Psoas muscle (tissue), 8 donors: ENCODE measurements around the gene PARVA. TPM values are rescaled to one million over a fixed set of nuclear protein-coding genes. Genes with fewer than 3 reads are reported as not detected.

Experiments used
- ATAC-seq, 4 donors: fragments of 200-7000 bp; cut with Tn5 transposase; one replicate each; pipeline ENCODE4 v1.9.1; 2020; ENCODE audit warnings: moderate library complexity in 3 of 4, mild to moderate bottlenecking in 2 of 4
- DNase-seq, 2 donors: peaks; one replicate each; pipeline ENCODE4 v3.0.0-alpha.2; 2020
- H3K27ac ChIP-seq: fragments of 200-600 bp; one replicate; pipeline ENCODE4 v1.8.0; 2022
- H3K27me3 ChIP-seq, 3 donors: fragments of 200-600 bp in 1 of 3; one replicate each; pipeline versions ENCODE4 v1.6.1 to v1.8.0; 2013 to 2022; ENCODE audit warnings: low read length in 2 of 3, mild to moderate bottlenecking in 2 of 3, moderate library complexity in 1 of 3; ENCODE audit not compliant: insufficient read depth in 3 of 3
- H3K36me3 ChIP-seq, 2 donors: fragments of 200-600 bp in 1 of 2; one replicate each; pipeline versions ENCODE4 v1.6.1 to v1.8.0; 2013 to 2022; ENCODE audit warnings: low read depth in 1 of 2, mild to moderate bottlenecking in 1 of 2, moderate library complexity in 1 of 2; ENCODE audit not compliant: insufficient read depth in 1 of 2
- H3K4me1 ChIP-seq: fragments of 200-600 bp; one replicate; pipeline ENCODE4 v1.8.0; 2022
- H3K4me3 ChIP-seq: fragments of 200-600 bp; one replicate; pipeline ENCODE4 v1.8.0; 2022; ENCODE audit warnings: mild to moderate bottlenecking
- H3K9me3 ChIP-seq: fragments of 200-600 bp; one replicate; pipeline ENCODE4 v1.8.0; 2022
- WGBS, 3 donors: extraction: QIAGEN DNeasy Blood & Tissue Kit; methylation state at CpG; one replicate each; pipeline versions ENCODE4 v1.1.6 to v1.1.7; 2013; 5-methylcytosine and 5-hydroxymethylcytosine counted together
- intact Hi-C, 2 donors: fragments of 100-400 bp; cut with DNase I; formaldehyde crosslinking; loops; one replicate each; pipeline versions ENCODE4 v1.11.0 to v1.14.2; 2022
- polyA plus RNA-seq, 3 donors: library from polyadenylated mRNA; stranded (reverse); fragments of 200-250 nt; gene quantifications; one replicate each; pipeline ENCODE4 v1.2.3, GENCODE V29; 2013
- total RNA-seq, 4 donors: library from RNA; stranded (reverse); fragmentation: NEBNext Ultra II Directional in 2 of 4; extraction: Animal tissue kit (Norgen Biotek cat#: 25700) in 2 of 4; gene quantifications; one replicate each; pipeline versions ENCODE4 v1.2.1 to v1.2.4, GENCODE V29; 2021 to 2023
- TF ChIP-seq, protein P1 (sequence below): fragments of 200-600 bp; IDR thresholded peaks from one replicate; pipeline ENCODE4 v1.8.0; 2022; ENCODE audit warnings: antibody characterized with exemption
- donor health status: healthy with polysubstance abuse.
- donor health status: DM: no; HTN: no; CAD: no; lungs with moderate emphysema.
- donor health status: Bipolar disorder and iron deficiency.
- donor health status: healthy.
- donor health status: DM: yes; HTN: yes; CAD: no.
- donor health status: DM: no; HTN: no; CAD: no.
- donor health status: DM: no; HTN: no; CAD: no.
- donor health status: DM: yes; HTN: yes; CAD: no.

Gene PARVA
- total and polyA plus RNA-seq, 7 donors, result 4.4 to 22.7 (median 8.5) TPM

DNA sequence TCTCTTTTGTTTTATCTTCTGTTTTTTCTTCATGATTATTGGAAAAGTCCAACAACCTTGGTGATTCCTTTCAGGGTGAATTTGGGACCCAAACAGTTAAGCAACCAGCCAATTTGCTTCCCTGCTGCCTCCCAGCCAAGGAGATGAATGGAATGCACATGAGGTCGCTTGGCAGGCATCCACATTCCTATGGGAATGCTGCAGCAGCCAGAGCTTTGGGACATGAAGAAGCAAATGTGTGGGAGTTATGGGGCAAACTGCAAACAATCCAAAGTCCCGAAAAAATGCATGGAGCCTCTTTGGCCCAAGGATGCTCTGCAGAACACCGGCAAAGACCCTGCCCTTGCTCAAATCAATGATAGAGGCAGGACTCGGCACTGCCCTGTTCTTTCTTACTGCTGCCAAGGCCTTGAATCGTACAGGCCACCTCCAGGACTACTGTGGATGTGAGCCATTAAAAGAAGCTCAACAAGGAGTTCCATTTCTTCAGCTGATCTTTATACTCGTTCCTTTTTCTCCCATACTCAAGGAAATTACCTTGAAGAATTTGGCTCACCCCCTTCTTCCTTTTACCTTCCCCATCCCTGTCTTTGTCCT, 179.5 kb downstream of the PARVA start:
- H3K9me3 ChIP-seq, result peaks cover 6% of the 10 kb centered on the region
- no peaks in the 10 kb centered on the region for H3K27me3 ChIP-seq
- H3K4me3 ChIP-seq, result no peak overlapping the region
- intact Hi-C loops, result no loop called here
- H3K27ac ChIP-seq, result no peak overlapping the region
- H3K4me1 ChIP-seq, result peaks cover 11% of the 10 kb centered on the region
- no peaks in the 10 kb centered on the region for H3K36me3 ChIP-seq
- ATAC-seq (peak in 1 of 4 donors; percentile 52), DNase-seq (peak; percentile 66 to 71)
- TF ChIP-seq, protein P1, sequence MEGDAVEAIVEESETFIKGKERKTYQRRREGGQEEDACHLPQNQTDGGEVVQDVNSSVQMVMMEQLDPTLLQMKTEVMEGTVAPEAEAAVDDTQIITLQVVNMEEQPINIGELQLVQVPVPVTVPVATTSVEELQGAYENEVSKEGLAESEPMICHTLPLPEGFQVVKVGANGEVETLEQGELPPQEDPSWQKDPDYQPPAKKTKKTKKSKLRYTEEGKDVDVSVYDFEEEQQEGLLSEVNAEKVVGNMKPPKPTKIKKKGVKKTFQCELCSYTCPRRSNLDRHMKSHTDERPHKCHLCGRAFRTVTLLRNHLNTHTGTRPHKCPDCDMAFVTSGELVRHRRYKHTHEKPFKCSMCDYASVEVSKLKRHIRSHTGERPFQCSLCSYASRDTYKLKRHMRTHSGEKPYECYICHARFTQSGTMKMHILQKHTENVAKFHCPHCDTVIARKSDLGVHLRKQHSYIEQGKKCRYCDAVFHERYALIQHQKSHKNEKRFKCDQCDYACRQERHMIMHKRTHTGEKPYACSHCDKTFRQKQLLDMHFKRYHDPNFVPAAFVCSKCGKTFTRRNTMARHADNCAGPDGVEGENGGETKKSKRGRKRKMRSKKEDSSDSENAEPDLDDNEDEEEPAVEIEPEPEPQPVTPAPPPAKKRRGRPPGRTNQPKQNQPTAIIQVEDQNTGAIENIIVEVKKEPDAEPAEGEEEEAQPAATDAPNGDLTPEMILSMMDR, result no peak
- 6 to 11% (median 9%) methylated on average over 6 of the region's 6 CpGs for WGBS, 3 donors

DNA sequence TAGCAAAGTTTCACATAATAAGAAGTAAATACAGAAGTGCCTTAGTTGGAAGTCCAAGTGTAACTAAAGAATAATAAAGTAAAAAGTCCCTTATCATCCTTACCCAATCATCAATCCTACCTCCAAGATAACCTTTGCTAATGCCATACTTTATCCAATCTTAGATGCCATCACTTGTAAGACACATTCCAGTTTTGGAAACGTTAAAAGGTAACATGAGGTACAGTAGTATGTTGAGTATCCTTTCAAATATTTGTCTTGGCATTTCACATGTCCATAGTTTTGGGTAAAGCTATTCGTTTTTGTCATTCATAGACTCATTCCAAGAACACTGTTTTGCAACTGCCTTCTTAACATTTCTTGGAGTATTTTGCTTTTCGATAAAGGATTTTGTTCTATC, 181.6 kb downstream of the PARVA start:
- 82 to 88% (median 83%) methylated on average over 3 of the region's 3 CpGs for WGBS, 3 donors
- H3K9me3 ChIP-seq, result peaks cover 3% of the 10 kb centered on the region
- H3K36me3 ChIP-seq, result no peaks in the 10 kb centered on the region
- H3K4me3 ChIP-seq, result no peak overlapping the region
- ATAC-seq (no peak), DNase-seq (no peak)
- TF ChIP-seq, protein P1, result no peak
- intact Hi-C loops, result no loop called here
- H3K27ac ChIP-seq, result no peak overlapping the region
- H3K27me3 ChIP-seq, result no peaks in the 10 kb centered on the region
- peaks cover 11% of the 10 kb centered on the region for H3K4me1 ChIP-seq

DNA sequence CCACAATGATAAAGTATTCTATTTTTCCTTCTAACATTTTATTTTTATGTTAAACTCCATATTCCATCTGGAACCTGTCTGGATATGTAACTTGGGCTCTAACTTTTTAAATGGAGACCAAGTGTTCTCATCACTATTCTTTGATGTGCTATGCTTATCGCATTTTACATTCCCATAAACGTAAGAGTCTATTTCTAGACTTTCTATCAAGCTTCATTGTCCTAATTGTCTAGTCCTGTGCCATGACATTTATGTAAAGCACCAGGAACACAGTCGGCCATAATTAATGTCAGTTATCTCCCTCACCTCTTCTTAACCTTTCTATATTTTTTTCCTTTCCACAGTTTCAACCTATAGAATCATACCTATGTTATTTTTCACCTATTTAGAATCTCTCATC, 183.0 kb downstream of the PARVA start:
- Histone ChIP-seq H3K27me3 (no peaks in the 10 kb centered on the region), H3K27ac (no peak overlapping the region), H3K9me3 (no peaks in the 10 kb centered on the region), H3K4me3 (no peak overlapping the region), H3K36me3 (no peaks in the 10 kb centered on the region), H3K4me1 (peaks cover 11% of the 10 kb centered on the region)
- ATAC-seq (no peak), DNase-seq (no peak)
- WGBS, 3 donors, result 89 to 96% (median 89%) methylated on average over 3 of the region's 3 CpGs
- TF ChIP-seq, protein P1, result no peak
- intact Hi-C loops, result no loop called here

DNA sequence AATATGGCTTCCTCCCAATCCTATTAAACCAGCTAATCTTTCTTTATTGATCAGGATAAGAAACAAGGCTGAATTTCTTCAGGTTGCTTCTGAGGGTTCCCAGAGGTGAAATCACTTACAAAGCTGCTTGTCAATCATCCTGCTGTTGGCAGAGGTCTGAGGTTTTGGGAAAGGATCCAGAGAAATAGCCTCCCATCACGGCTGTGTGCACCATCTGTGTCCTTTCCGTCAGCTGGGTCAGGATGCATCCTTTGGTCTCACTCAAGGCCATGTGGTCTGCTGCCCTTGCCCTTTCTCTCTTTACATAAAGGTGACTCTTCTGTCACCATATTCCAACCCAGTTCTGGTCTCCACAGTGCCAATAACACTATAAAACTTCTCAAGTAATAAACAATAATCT, 183.5 kb downstream of the PARVA start:
- no peak overlapping the region for H3K27ac ChIP-seq
- 16 to 27% (median 16%) methylated on average over 2 of the region's 2 CpGs for WGBS, 3 donors
- no peaks in the 10 kb centered on the region for H3K36me3 ChIP-seq
- TF ChIP-seq, protein P1, result no peak
- no peaks in the 10 kb centered on the region for H3K27me3 ChIP-seq
- no peak for DNase-seq
- peaks cover 11% of the 10 kb centered on the region for H3K4me1 ChIP-seq
- intact Hi-C loops, result no loop called here
- ATAC-seq, result no peak
- no peaks in the 10 kb centered on the region for H3K9me3 ChIP-seq
- no peak overlapping the region for H3K4me3 ChIP-seq

DNA sequence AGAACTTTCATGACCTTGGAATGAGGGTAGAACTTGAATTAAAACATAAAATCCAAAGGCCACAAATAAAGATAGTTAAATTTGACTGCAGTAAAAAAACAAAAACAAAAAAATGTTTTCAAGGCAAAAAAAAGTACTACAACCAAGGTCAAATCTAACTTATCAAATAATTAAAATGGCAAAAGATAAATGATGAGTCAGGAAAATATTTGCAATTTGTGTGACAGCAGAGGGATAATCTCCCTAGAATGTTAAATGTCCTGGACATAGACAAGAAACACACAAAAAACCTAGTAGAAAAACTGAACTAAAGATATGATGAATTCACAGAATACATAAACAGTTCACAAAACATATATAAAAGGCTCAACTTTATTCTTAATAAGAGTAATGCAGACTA, 186.6 kb downstream of the PARVA start:
- TF ChIP-seq, protein P1, result no peak
- peaks cover 2% of the 10 kb centered on the region for H3K9me3 ChIP-seq
- no peaks in the 10 kb centered on the region for H3K4me1 ChIP-seq
- no peaks in the 10 kb centered on the region for H3K36me3 ChIP-seq
- no peak for DNase-seq
- no peak overlapping the region for H3K27ac ChIP-seq
- intact Hi-C loops, result no loop called here
- H3K4me3 ChIP-seq, result no peak overlapping the region
- no peaks in the 10 kb centered on the region for H3K27me3 ChIP-seq
- no peak for ATAC-seq
